K562 (cell line): ENCODE data around the gene CAMKV. TPM values are rescaled to one million over a fixed set of nuclear protein-coding genes. Genes with fewer than 3 reads are reported as not detected.

Experiments used
- ATAC-seq: fragments of 200-7000 bp; cut with Tn5 transposase; 3 replicates; pipeline ENCODE4 v1.9.1; 2020; ENCODE audit warnings: moderate library complexity
- BruUV-seq: library from RNA; stranded (reverse); fragments of 400-500 nt; replicated peaks from 2 replicates; lab custom pipeline; 2021; lab: Mats Ljungman, UMichigan
- CTCF ChIA-PET: fragments of 300-600 bp; formaldehyde crosslinking; extraction: SDS; loops from one replicate; lab custom pipeline; 2021; ENCODE audit warnings: low intra/inter-chr PET ratio; lab: Yijun Ruan, JAX
- POLR2A ChIA-PET: fragments of 300-600, 350-650 bp; sonication (Branson Sonifier 250); formaldehyde crosslinking; extraction: SDS; loops from one replicate; lab custom pipeline; 2021; ENCODE audit warnings: antibody characterized with exemption, inconsistent platforms; lab: Yijun Ruan, JAX
- DNase-seq, 4 experiments: peaks; one replicate each; pipeline versions ENCODE4 v3.0.0 to v3.0.0-alpha.2; 2011 to 2018; ENCODE audit warnings: low spot score in 3 of 4, mixed read lengths in 3 of 4; ENCODE audit errors: extremely low read depth in 1 of 4
- FAIRE-seq: peaks from 2 replicates; lab custom pipeline; 2011; peaks lifted over from hg19 to GRCh38; lab: Jason Lieb, UNC
- H2AFZ ChIP-seq: 2 replicates; pipeline ENCODE4 v1.6.0; 2011; ENCODE audit warnings: low read depth, low read length, control low read depth, inconsistent platforms
- H3K27ac ChIP-seq: fragments of 200-600 bp; 3 replicates; pipeline ENCODE4 v1.8.0; 2011; ENCODE audit warnings: low read depth, mild to moderate bottlenecking, control low read depth, inconsistent platforms, low read length, moderate library complexity, mixed read lengths; ENCODE audit errors: extremely low read depth
- H3K27me3 ChIP-seq, 2 experiments: fragments of 300-600 bp in 1 of 2; 2 replicates in 1 of 2; 3 replicates in 1 of 2; pipeline versions ENCODE4 v1.6.0 to v1.8.0; 2011; ENCODE audit warnings: inconsistent platforms in 2 of 2, low read length in 2 of 2, mild to moderate bottlenecking in 1 of 2, mixed read lengths in 1 of 2, moderate library complexity in 1 of 2; ENCODE audit not compliant: control insufficient read depth in 2 of 2, insufficient read depth in 2 of 2
- H3K36me3 ChIP-seq: fragments of 300-600 bp; 3 replicates; pipeline ENCODE4 v1.8.0; 2011; ENCODE audit warnings: mild to moderate bottlenecking, low read length, inconsistent platforms; ENCODE audit not compliant: control insufficient read depth, insufficient read depth
- H3K4me1 ChIP-seq, 2 experiments: fragments of 200-600 bp in 1 of 2; replicated peaks in 1 of 2; 2 replicates in 1 of 2; 3 replicates in 1 of 2; pipeline versions ENCODE4 v1.5.1 to v1.8.0; 2011; ENCODE audit warnings: inconsistent platforms in 2 of 2, low read length in 2 of 2, mild to moderate bottlenecking in 1 of 2, mixed read lengths in 1 of 2, moderate library complexity in 1 of 2; ENCODE audit not compliant: control insufficient read depth in 2 of 2, insufficient read depth in 2 of 2
- H3K4me2 ChIP-seq: 2 replicates; pipeline ENCODE4 v1.6.1; 2011; ENCODE audit warnings: low read length, control low read depth, inconsistent platforms, mixed read lengths; ENCODE audit not compliant: insufficient read depth
- H3K4me3 ChIP-seq: fragments of 200-600 bp; sonication (generic), shearing (Covaris generic); 2 replicates; pipeline ENCODE4 v1.5.1; 2016; ENCODE audit warnings: control low read depth, inconsistent platforms
- H3K79me2 ChIP-seq: fragments of 200-600 bp; 3 replicates; pipeline ENCODE4 v1.8.0; 2011; ENCODE audit warnings: low read length, inconsistent platforms; ENCODE audit not compliant: control insufficient read depth, insufficient read depth
- H3K9ac ChIP-seq, 2 experiments: 2 replicates each; pipeline versions ENCODE4 v1.6.0 to v1.6.1; 2011; ENCODE audit warnings: low read depth in 2 of 2, low read length in 2 of 2, control low read depth in 1 of 2, inconsistent platforms in 1 of 2, mild to moderate bottlenecking in 1 of 2, mixed read lengths in 1 of 2; ENCODE audit not compliant: insufficient read depth in 1 of 2
- H3K9me1 ChIP-seq: one replicate; pipeline ENCODE4 v1.6.0; 2011; ENCODE audit warnings: inconsistent platforms, mild to moderate bottlenecking, low read length, moderate library complexity; ENCODE audit not compliant: control insufficient read depth, insufficient read depth
- H3K9me3 ChIP-seq: replicated peaks from 2 replicates; pipeline ENCODE4 v1.5.1; 2011; ENCODE audit warnings: low read depth, low read length, inconsistent platforms; ENCODE audit not compliant: control insufficient read depth, insufficient read depth
- H4K20me1 ChIP-seq: replicated peaks from 2 replicates; pipeline ENCODE4 v1.6.1; 2011; ENCODE audit warnings: low read length, inconsistent platforms, mixed read lengths; ENCODE audit not compliant: control insufficient read depth, insufficient read depth
- CTCF ChIP-seq, 3 experiments: IDR thresholded peaks in 2 of 3; conservative IDR thresholded peaks in 1 of 3; 2 replicates each; pipeline ENCODE4 v1.5.1; 2011 to 2012; ENCODE audit warnings: low read length in 3 of 3, mild to moderate bottlenecking in 3 of 3, control low read depth in 2 of 3, improper control_type of control experiment in 1 of 3, inconsistent platforms in 1 of 3, low read depth in 1 of 3, mixed read lengths in 1 of 3, moderate library complexity in 1 of 3; ENCODE audit not compliant: insufficient read depth in 2 of 3
- CUX1 ChIP-seq: fragments of 200-800 bp; sonication (Bioruptor generic); IDR thresholded peaks from 2 replicates; pipeline ENCODE4 v1.6.1; 2016; ENCODE audit warnings: missing genetic modification characterization, missing compliant biosample characterization
- KAT2B ChIP-seq: IDR thresholded peaks from one replicate; pipeline ENCODE4 v1.6.1; 2012; ENCODE audit warnings: low read depth, mild to moderate bottlenecking, control low read depth, inconsistent platforms, low read length, moderate library complexity
- NFIC ChIP-seq: fragments of 450-650 bp; IDR thresholded peaks from 2 replicates; pipeline ENCODE4 v1.6.1; 2017; ENCODE audit warnings: mild to moderate bottlenecking, inconsistent platforms
- POLR2AphosphoS5 ChIP-seq: IDR thresholded peaks from 2 replicates; pipeline ENCODE4 v1.6.1; 2011; ENCODE audit warnings: mild to moderate bottlenecking, low read depth, low read length, moderate library complexity; ENCODE audit not compliant: control insufficient read depth, insufficient read depth
- ZNF444 ChIP-seq: fragments of 250-450 bp; sonication (Bioruptor Pico); IDR thresholded peaks from 2 replicates; pipeline ENCODE4 v1.4.0; 2020; ENCODE audit warnings: mild to moderate bottlenecking, moderate library complexity
- WGBS: fragments of 100-300 bp; shearing (Covaris generic); methylation state at CpG from one replicate; pipeline ENCODE4 v1.1.6; 2016; ENCODE audit warnings: low coverage, mixed read lengths; ENCODE audit not compliant: insufficient coverage; ENCODE audit errors: missing lambda C conversion rate; 5-methylcytosine and 5-hydroxymethylcytosine counted together
- in situ Hi-C: fragments of 300-500 bp; cut with MboI; formaldehyde crosslinking; loops from 4 replicates; pipeline ENCODE4 v1.15.0; 2018; ENCODE audit warnings: inconsistent platforms, mixed read lengths
- intact Hi-C: fragments of 100-400 bp; cut with micrococcal nuclease; formaldehyde crosslinking; loops from 2 replicates; pipeline ENCODE4 v1.14.2; 2022
- polyA plus RNA-seq, 8 experiments: library from polyadenylated mRNA; depleted of rRNA in 4 of 8; stranded (reverse) in 5 of 8; unstranded in 3 of 8; fragments of >200 nt; fragmentation: Nextera tagmentation in 2 of 8; fragmentation: Illumina TruSeq in 1 of 8; extraction: Ambion mirVana in 2 of 8; extraction: Trizol in 1 of 8; gene quantifications; 2 replicates each; pipeline versions ENCODE4 v1.2.1 to v1.2.3, GENCODE V29; 2011 to 2014; ENCODE audit warnings: inconsistent platforms in 1 of 8, missing spikeins in 1 of 8
- total RNA-seq, 7 experiments: library from RNA; depleted of rRNA in 6 of 7; stranded (reverse); fragments of >200 nt in 6 of 7; fragmentation: Illumina TruSeq in 2 of 7; extraction: Trizol in 2 of 7; gene quantifications; 2 replicates each; pipeline versions ENCODE4 v1.2.1 to v1.2.3, GENCODE V29; 2011 to 2021; ENCODE audit warnings: low replicate concordance in 1 of 7

CAMKV gene
- total and polyA plus RNA-seq, 9 of the 15 experiments (the other 6 are each of a cell fraction or from before 2014, with no cell fraction given), result 0.08 to 2.7 (median 0.79) TPM

GRCh38 chr3:49876567-49876966 is 6.9 kb upstream of the CAMKV start (continued):
- TF ChIP-seq CTCF (IDR thresholded peaks at IDR 0.05 in 2 of 3, conservative IDR thresholded peaks at IDR 0.05 in 1 of 3; ENCODE audit: insufficient read depth in 2 of 3, low read depth in 1 of 3, low read length in 3 of 3), result no peak
- no peak for TF ChIP-seq KAT2B

- BruUV-seq, result no TSS peak
- in situ Hi-C loops, result no loop called here
- H3K4me3 ChIP-seq, result no peak overlapping the region
- no peak for TF ChIP-seq CUX1 (CRISPR knock-in tag)
- TF ChIP-seq ZNF444 (CRISPR knock-in tag), result no peak
- TF ChIP-seq POLR2AphosphoS5, result no peak
- no peak for TF ChIP-seq NFIC
- no peaks in the 10 kb centered on the region for H3K9me3 ChIP-seq
- no peaks in the 10 kb centered on the region for H3K9me1 ChIP-seq
- H4K20me1 ChIP-seq, result no peaks in the 10 kb centered on the region; the same call in 1 of the 2 replicates
- no peak overlapping the region for H3K4me2 ChIP-seq
- no peak overlapping the region for H3K27ac ChIP-seq
- 14% methylated on average over 8 of the region's 8 CpGs for WGBS
- POLR2A ChIA-PET, result no interaction called here
- FAIRE-seq (no peak), ATAC-seq (no peak), DNase-seq (no peak)
- intact Hi-C loops, result no loop called here
- CTCF ChIA-PET, result no interaction called here
- H3K79me2 ChIP-seq, result no peaks in the 10 kb centered on the region
- H2AFZ ChIP-seq, result no peak overlapping the region
- peaks cover 0 to 15% of the 10 kb centered on the region in 2 experiments; a peak in 2 of 5 replicates for H3K27me3 ChIP-seq
- H3K36me3 ChIP-seq, result no peaks in the 10 kb centered on the region
- H3K9ac ChIP-seq, result no peak overlapping the region
- peaks cover 0 to 21% of the 10 kb centered on the region in 2 experiments; a peak in 2 of 5 replicates for H3K4me1 ChIP-seq
Observed at GRCh38 chr3:49873623-49874022, 3.9 kb upstream of the CAMKV start.
